Stimulated activated CD4-positive, alpha-beta T cell treated with anti-CD3 and anti-CD28 coated beads, TNF-alpha, amount 100 ng/mL, for 4 hours (primary cell): Measurements from ENCODE around the gene UQCR10.
"Not testable (repeated sequence)": the region's sequence is repeated elsewhere in the genome, so short reads cannot be mapped to it uniquely, and the experiment has no call there.

Experiments
- DNase-seq, 3 experiments: peaks; one replicate each; pipeline ENCODE4 v3.0.0-alpha.2; 2020; ENCODE audit warnings: low read depth in 3 of 3

The UQCR10 gene

GRCh38 chr22:29737251-29738117 is 29.7 kb upstream of the UQCR10 start:
- no peak for DNase-seq

- no peak for DNase-seq
Measured at GRCh38 chr22:29738118-29738815, 28.9 kb upstream of the UQCR10 start.

GRCh38 chr22:29739346-29739875 is 27.8 kb upstream of the UQCR10 start:
- DNase-seq: no peak

GRCh38 chr22:29740216-29740615 is 27.0 kb upstream of the UQCR10 start:
- DNase-seq: no peak

GRCh38 chr22:29741926-29742325 is 25.2 kb upstream of the UQCR10 start:
- DNase-seq: no peak

GRCh38 chr22:29742326-29742725 is 24.8 kb upstream of the UQCR10 start:
- DNase-seq: no peak

- no peak for DNase-seq
Measured at GRCh38 chr22:29744902-29745301, 22.3 kb upstream of the UQCR10 start.

GRCh38 chr22:29747832-29748231 is 19.3 kb upstream of the UQCR10 start:
- no peak for DNase-seq

- DNase-seq: no peak
Measured at GRCh38 chr22:29748248-29748893, 18.8 kb upstream of the UQCR10 start.

GRCh38 chr22:29750029-29750428 is 17.1 kb upstream of the UQCR10 start:
- no peak for DNase-seq

- DNase-seq: no peak
Measured at GRCh38 chr22:29750559-29751538, 16.3 kb upstream of the UQCR10 start.

- no peak for DNase-seq
Measured at GRCh38 chr22:29751669-29752068, 15.5 kb upstream of the UQCR10 start.

- no peak for DNase-seq
Measured at GRCh38 chr22:29753808-29754657, 13.1 kb upstream of the UQCR10 start.

- DNase-seq: not testable (repeated sequence)
Measured at GRCh38 chr22:29754658-29755395, 12.3 kb upstream of the UQCR10 start.

- DNase-seq: no peak
Measured at GRCh38 chr22:29755889-29756288, 11.3 kb upstream of the UQCR10 start.

- DNase-seq: no peak
Measured at GRCh38 chr22:29756341-29756740, 10.8 kb upstream of the UQCR10 start.

GRCh38 chr22:29757096-29757495 is 10.1 kb upstream of the UQCR10 start:
- DNase-seq: no peak

- no peak for DNase-seq
Measured at GRCh38 chr22:29758068-29758622, 9.0 kb upstream of the UQCR10 start.

- no peak for DNase-seq
Measured at GRCh38 chr22:29758959-29759358, 8.2 kb upstream of the UQCR10 start.
